RWPE2 (cell line): Measurements from ENCODE around the gene GMPR.
"Not testable (repeated sequence)": the region's sequence is repeated elsewhere in the genome, so short reads cannot be mapped to it uniquely, and the experiment has no call there.

Experiments used
- ATAC-seq: fragments of 200-7000 bp; cut with Tn5 transposase; 3 replicates; pipeline ENCODE4 v1.9.1; 2021; ENCODE audit warnings: low read depth
- DNase-seq: peaks from one replicate; pipeline ENCODE4 v3.0.0-alpha.2; 2020; ENCODE audit warnings: low spot score
- H3K27ac ChIP-seq: fragments of 450-650 bp; 2 replicates; pipeline ENCODE4 v1.5.1; 2017; ENCODE audit warnings: mild to moderate bottlenecking; ENCODE audit not compliant: poor library complexity, severe bottlenecking
- H3K27me3 ChIP-seq: fragments of 250-450 bp; sonication (Bioruptor Pico); 2 replicates; pipeline ENCODE4 v1.5.1; 2021; ENCODE audit warnings: mild to moderate bottlenecking, moderate library complexity; ENCODE audit not compliant: insufficient read depth, poor library complexity, severe bottlenecking
- H3K36me3 ChIP-seq: fragments of 250-450 bp; sonication (Bioruptor Pico); 2 replicates; pipeline ENCODE4 v1.5.1; 2020; ENCODE audit warnings: low read depth, mild to moderate bottlenecking, moderate library complexity
- H3K4me1 ChIP-seq: fragments of 250-450 bp; sonication (Bioruptor Pico); 2 replicates; pipeline ENCODE4 v1.5.1; 2021; ENCODE audit warnings: mild to moderate bottlenecking, moderate library complexity; ENCODE audit not compliant: insufficient read depth, poor library complexity, severe bottlenecking
- H3K4me3 ChIP-seq: fragments of 250-450 bp; sonication (Bioruptor Pico); 2 replicates; pipeline ENCODE4 v1.5.1; 2021; ENCODE audit warnings: mild to moderate bottlenecking, moderate library complexity; ENCODE audit not compliant: severe bottlenecking
- H3K9me3 ChIP-seq: fragments of 250-450 bp; sonication (Bioruptor Pico); 2 replicates; pipeline ENCODE4 v1.5.1; 2021; ENCODE audit warnings: mild to moderate bottlenecking, moderate library complexity; ENCODE audit not compliant: severe bottlenecking
- CTCF ChIP-seq: fragments of 450-650 bp; IDR thresholded peaks from one replicate; pipeline ENCODE4 v1.5.1; 2017; ENCODE audit warnings: mild to moderate bottlenecking, moderate library complexity; ENCODE audit not compliant: poor library complexity, severe bottlenecking

GMPR gene

GRCh38 chr6:16223362-16223761, 15.0 kb upstream of the GMPR start:
- H3K4me1 ChIP-seq = no peaks in the 10 kb centered on the region
- ATAC-seq (no peak), DNase-seq (no peak)
- H3K27ac ChIP-seq = no peak overlapping the region
- no peak for TF ChIP-seq CTCF
- H3K27me3 ChIP-seq = no peaks in the 10 kb centered on the region
- no peaks in the 10 kb centered on the region for H3K36me3 ChIP-seq
- H3K4me3 ChIP-seq = no peak overlapping the region
- no peaks in the 10 kb centered on the region for H3K9me3 ChIP-seq

DNA sequence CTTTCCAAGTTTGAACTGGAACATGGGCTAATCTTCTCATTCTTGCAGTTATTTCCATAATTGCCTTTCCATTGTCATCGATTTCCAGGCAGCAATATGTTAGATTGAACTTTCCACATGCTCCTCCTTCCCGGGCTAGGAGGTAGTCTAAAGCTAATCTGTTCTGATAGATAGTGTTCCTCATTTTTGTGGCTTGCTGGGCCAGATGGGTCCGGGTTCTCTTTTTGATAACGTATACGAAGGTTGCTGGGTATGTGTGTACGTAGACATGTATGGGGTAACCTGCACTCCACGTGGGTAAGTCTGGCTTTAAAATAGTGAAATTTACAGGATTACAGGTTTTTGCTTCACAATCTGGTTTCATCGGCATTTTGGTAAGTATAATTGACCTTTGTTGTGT, 14.0 kb upstream of the GMPR start:
- Histone ChIP-seq H3K36me3 (no peaks in the 10 kb centered on the region), H3K27me3 (no peaks in the 10 kb centered on the region), H3K4me3 (no peak overlapping the region), H3K4me1 (no peaks in the 10 kb centered on the region), H3K27ac (no peak overlapping the region), H3K9me3 (no peaks in the 10 kb centered on the region)
- DNase-seq (no peak), ATAC-seq (no peak)
- TF ChIP-seq CTCF = no peak

DNA sequence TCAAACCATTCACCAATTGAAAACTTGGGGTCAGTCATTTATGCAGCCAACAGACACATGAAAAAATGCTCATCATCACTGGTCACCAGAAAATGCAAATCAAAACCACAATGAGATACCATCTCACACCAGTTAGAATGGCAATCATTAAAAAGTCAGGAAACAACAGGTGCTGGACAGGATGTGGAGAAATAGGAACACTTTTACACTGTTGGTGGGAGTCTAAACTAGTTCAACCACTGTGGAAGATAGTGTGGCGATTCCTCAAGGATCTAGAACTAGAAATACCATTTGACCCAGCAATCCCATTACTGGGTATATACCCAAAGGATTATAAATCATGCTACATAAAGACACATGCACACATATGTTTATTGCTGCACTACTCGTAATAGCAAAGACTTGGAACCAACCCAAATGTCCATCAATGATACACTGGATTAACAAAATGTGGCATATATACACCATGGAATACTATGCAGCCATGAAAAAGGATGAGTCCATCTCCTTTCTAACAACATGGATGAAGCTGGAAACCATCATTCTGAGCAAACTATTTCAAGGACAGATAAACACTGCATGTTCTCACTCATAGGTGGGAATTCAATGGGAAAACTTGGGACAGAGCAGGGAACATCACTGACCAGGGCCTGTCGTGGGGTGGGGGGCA, 13.2 kb upstream of the GMPR start:
- H3K4me1 ChIP-seq, H3K36me3 ChIP-seq, DNase-seq, H3K27ac ChIP-seq, ATAC-seq, H3K9me3 ChIP-seq, H3K27me3 ChIP-seq, H3K4me3 ChIP-seq: not testable (repeated sequence)

- not testable (repeated sequence) for H3K27ac ChIP-seq, H3K27me3 ChIP-seq, H3K4me3 ChIP-seq, H3K36me3 ChIP-seq, ATAC-seq, H3K4me1 ChIP-seq, DNase-seq, H3K9me3 ChIP-seq
These were observed 12.0 kb upstream of the GMPR start for GRCh38 chr6:16226117-16227047.

DNA sequence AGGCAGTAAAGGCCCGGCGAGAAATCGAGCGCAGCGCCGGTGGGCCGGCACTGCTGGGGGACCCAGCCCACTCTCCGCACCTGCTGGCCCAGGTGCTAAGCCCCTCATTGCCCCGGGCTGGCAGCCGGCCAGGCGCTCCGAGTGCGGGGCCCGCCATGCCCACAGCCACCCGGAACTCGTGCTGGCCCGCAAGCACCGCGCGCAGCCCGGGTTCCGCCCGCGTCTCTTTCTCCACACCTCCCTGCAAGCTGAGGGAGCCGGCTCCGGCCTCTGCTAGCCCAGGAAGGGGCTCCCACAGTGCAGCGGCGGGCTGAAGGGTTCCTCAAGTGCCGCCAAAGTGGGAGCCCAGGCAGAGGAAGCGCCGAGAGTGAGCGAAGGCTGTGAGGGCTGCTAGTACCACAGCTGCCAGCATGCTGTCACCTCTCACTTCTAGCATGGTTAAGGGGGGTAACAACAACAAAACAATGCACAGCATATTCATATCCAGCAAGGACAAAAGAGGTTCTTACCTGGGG, 11.3 kb upstream of the GMPR start:
- no peak for DNase-seq
- no peaks in the 10 kb centered on the region for H3K4me1 ChIP-seq
- no peaks in the 10 kb centered on the region for H3K27me3 ChIP-seq
- TF ChIP-seq CTCF = no peak
- ATAC-seq = no peak
- H3K9me3 ChIP-seq = no peaks in the 10 kb centered on the region
- no peak overlapping the region for H3K4me3 ChIP-seq
- H3K36me3 ChIP-seq = no peaks in the 10 kb centered on the region
- no peak overlapping the region for H3K27ac ChIP-seq
